HG03060 (cell line): ENCODE results near the gene MBD5.
A peak's percentile ranks its signal among the peaks of the same experiment; 100 is the strongest.

Experiments
- ATAC-seq: cut with Tn5 transposase; IDR thresholded peaks from one replicate; pipeline ENCODE4 v1.9.1; 2021; ENCODE audit warnings: low read depth, moderate number of reproducible peaks; ENCODE audit not compliant: unreplicated experiment

MBD5 gene

DNA sequence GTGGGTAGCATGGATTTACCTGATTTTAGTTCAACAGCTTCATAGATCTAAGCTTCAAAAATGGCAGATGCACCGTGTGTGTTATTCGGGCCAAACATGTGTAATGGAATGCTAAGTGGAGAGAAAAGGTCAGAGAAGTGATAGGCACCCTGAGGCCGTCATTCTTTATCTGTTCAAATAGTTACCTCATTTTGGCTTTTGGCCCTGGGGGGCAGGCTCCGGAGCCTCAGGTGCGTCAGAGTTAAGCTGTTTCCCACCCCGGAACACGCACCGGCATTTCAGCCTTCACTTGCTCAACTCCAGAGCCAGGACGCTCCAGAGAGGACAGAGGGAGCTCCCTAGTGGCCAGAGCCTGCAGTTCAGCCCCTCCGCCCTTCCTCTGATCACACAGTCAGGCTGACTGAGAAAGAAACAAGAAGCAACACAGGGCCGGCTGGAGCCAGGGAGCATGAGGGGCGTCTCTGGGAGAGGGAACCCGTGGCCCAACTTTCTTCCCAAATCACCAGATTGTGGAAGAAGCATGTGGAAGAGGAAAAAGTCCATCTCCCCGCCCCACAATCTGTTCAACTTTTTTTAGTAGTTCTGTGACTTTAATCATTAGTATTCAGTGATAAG lies 488.5 kb downstream of the MBD5 start:
- peak; percentile 94 for ATAC-seq

DNA sequence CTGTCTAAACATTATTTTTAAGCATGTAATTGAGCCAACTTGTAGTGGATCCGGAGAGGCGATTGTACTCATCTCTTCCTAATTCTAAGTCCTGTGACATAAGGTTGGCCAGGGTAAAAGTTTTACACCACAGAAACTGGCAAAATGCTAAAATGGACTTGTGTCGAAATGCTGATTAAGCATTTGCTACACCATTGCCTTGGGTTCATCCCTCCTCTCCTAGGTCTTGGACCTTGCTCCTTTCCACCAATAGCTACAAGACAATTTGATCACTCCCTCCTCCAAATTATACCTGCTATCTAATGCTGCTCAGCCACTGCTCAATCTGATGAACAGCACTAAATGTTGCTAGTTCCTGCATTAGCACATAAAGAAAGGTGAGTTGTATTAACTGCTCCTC lies 491.0 kb downstream of the MBD5 start:
- ATAC-seq: no peak

DNA sequence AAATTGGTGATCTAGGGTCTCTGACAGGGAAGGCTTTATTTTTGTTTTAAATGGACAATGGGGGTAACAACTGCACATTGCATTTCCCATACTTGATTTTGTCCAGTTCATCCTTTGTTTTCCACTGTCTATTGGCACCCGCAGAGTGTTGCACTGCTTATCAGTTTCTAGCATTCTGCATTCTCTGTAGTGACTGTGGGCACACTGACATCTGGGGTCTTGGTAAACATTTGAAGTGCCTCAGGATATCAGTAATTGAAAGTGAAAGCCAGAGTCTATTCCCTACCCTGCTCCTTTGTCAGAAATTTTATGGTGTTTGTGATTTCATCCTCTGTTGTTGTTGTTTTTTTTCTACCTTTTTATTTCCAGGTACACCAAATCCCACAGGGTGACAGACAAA lies 491.6 kb downstream of the MBD5 start:
- no peak for ATAC-seq

DNA sequence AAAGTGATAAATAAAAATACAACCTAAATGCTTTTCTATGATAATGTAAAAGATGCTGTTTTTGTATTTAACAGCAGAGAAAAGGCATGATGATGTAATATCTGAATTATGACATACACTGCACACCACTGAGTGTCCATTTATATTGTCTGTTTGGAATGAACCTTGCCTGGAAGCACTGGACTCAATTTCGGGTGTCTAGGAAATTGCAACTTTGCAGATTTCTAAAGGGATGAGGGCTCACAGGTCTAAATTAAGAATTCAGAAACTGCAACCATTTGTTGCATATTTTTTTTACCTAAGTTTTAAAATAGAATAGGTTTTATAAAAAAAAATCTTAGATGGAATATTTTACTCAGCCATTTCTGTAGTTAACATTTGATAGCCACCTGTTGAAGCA lies 492.5 kb downstream of the MBD5 start:
- no peak for ATAC-seq

DNA sequence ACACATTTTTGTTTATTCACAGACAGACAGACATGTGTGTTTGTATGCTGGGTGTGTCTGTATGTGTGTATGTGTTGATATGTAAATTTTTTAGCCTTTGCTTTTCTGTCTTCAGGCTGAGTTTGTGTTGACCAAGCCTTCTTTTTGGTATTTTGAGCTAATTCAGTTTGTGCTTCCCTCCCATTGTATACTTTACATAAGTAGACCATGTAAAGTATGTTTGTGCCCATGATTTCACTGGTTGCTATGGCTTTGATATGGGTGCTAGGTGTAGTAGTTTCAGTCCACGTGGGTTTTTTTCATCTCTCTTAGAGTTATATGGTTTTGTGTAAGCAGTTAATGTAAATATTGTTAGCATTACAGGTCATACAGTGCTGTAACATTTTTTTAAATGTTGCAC lies 494.2 kb downstream of the MBD5 start:
- ATAC-seq: no peak

DNA sequence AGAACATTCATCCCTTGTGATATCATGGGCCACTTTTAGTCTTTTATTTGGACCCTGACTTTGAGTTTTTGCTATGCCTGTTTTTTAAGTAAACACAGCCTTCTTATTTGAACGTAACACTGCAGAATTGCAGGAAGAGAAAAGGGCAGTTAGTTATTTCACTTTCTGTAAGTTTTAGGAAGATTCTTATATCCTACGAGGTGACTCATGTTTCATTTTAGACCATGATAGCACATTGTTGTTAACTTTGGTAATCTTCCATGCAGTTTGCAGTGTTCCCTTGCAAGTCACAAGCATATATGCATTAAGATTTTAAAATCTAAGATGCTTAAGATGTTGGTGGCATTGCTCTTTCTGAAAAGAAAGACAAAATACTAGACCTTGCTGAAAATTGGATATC lies 495.1 kb downstream of the MBD5 start:
- no peak for ATAC-seq

DNA sequence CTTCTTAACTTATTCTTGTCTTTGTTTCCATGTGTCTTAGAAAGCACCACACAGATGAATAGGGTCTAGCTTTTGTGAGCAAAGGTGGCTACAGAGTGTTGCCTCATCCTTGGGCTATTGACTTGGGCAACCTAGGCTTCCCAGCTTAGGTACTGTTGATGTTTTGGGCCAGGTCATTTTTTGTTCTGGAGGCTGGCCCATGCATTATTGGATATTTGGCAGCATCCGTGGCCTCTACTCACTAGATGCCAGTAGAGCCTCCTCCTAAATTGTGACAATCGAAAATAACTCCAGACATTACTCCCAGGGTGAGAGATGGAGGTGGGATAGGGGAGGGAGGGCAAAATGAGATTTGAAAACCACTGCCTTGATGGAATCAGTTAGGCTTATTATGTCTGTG lies 496.4 kb downstream of the MBD5 start:
- no peak for ATAC-seq

DNA sequence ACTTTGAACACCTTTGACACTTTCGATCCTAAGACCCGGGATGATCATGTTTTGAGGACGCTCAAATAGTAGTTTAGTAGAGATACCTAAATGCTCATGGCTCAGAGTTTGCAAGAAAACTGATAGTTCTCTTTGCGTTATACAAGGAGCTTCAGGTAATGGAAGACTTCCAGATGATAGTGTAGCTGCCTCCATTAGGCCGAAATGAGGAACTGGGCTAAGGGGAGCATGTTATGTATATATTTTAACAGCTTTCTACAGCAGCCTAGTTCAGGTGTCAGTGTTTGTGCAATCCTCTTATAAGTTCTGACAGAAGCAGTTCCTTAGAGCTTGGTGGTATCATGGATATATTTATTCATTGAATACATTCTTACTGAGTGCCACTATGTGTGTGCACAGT lies 496.9 kb downstream of the MBD5 start:
- ATAC-seq: no peak

DNA sequence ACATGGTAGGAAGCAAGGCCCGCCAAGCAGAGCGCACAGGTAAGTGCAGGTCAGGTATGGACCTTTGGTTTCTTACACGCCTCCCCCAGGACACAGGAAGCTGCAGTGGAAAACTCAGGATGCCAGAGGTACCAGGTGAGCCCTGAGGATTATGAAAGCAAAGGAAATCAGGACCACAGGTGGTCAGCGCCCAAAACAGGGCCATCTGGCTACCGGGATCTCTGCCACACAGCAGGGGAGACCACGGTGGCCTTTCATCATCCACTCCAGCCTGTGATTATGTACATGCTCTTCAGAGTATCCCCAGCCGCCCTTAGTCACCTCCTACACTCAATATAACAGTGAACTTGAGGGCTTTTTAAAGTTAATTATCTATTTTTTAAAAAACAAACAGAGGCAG lies 498.1 kb downstream of the MBD5 start:
- ATAC-seq: no peak

DNA sequence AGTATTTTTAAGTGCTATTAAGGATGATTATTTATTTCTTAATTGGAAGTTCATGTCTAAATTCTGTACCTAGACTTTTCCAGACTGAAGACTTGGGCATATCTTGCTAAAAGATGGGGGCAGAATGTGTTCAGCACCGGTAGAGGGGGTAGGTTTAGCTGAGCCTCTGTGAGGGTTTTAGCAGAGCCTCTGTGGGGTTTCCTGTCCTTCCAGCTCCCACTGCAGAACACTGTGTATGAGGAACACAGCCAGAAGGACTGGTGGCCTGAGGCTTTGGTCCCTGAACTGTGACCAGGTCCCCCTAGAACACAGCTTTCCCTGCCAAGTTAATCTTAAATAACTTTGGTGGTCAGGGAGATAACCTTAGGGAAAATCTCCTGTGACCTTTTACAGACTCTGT lies 500.3 kb downstream of the MBD5 start:
- ATAC-seq: no peak

DNA sequence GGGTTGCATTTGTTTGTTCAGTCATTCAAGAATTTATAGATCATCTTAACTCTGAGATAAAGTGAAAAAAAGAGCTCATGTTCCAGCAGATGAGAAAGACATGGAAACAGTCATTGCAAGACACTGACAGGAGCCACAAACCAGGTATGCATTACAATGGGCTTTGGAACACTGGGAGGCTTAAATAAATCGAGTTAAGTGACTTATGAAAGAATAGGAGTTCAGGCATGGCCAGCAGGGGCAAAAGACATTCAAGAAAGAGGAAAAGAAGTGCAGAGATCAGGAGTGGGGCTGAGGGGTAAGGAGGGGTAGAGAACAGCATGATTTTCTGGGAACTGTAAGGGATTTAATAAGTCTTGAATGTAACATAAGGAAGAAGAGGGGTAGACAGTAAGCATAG lies 502.4 kb downstream of the MBD5 start:
- no peak for ATAC-seq

DNA sequence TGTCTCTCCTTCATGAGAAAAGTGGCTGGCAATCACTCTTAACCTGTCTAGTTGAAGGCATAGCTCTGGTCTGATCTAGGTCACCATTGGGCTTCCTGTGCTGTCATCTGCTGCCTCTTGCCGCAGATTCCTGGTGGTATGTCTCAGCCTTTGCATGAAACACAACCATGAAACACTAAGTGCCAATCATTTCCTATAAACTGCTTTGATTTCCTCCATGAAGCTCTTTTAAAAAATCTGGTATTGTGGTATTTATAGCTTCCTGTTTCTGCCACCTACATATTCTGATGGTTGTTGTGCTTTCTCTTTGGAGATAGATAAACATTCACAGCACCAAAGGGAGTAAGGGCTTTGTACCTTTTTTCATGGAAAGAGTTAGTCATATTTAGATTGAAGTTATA lies 503.6 kb downstream of the MBD5 start:
- no peak for ATAC-seq

DNA sequence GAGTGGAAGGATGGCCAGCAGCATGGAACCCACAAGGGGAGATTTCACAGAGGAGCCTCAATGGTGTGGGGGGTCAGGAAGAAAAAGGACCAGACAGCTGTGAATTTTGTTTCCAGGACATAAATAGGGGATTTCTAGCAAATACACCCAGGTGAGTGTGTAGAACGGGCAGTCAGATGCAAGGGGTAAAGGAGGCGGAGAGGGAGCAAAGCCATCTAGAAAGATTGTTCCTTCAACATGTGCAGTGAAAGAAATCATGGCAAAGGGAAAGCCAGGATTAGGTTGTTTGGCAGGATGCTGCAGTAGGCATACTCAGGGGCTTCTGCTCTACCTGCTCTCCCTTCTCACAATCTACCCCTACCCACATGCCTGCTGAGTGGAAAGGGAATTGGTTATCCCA lies 504.2 kb downstream of the MBD5 start:
- no peak for ATAC-seq

DNA sequence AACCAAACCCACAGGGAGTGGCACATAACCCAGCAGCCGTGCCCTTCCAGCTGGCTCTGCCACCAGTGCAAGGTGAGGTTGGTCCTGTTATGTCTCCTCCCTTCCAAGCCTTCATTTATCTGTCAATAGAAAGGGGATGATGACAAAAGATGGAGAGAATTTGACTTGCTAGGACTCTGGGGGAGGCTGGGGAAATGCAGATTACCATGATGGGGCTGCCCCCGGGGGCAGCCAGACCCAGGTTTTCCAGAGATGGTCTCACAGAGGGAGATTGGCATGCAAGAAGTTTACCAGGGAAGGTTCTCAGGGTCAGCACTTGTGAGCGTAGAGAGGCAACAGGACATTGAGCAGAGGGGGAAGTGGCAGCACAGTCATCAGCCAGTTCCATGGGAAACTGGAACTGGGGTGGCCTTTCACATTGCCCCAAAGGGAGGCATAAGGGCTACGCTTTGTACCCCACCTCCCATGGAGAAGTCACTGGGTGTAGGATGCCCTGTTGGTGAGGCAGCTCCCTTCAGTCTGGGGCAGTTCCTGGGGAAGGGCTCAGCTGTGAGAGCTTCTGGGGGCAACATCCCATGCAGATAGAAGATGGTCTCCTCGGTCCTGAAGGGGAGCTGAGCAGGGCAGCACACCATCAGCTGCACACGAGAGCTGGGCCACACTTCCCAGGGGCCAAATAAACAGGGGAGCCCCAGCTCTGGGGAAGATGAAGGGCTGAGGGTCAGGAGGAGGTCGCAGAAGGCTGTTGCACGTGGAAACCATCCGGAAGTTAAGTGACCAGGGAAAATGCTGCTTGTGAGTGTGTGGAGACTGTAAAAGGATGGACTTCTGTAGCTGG lies 505.8 kb downstream of the MBD5 start:
- ATAC-seq: no peak

DNA sequence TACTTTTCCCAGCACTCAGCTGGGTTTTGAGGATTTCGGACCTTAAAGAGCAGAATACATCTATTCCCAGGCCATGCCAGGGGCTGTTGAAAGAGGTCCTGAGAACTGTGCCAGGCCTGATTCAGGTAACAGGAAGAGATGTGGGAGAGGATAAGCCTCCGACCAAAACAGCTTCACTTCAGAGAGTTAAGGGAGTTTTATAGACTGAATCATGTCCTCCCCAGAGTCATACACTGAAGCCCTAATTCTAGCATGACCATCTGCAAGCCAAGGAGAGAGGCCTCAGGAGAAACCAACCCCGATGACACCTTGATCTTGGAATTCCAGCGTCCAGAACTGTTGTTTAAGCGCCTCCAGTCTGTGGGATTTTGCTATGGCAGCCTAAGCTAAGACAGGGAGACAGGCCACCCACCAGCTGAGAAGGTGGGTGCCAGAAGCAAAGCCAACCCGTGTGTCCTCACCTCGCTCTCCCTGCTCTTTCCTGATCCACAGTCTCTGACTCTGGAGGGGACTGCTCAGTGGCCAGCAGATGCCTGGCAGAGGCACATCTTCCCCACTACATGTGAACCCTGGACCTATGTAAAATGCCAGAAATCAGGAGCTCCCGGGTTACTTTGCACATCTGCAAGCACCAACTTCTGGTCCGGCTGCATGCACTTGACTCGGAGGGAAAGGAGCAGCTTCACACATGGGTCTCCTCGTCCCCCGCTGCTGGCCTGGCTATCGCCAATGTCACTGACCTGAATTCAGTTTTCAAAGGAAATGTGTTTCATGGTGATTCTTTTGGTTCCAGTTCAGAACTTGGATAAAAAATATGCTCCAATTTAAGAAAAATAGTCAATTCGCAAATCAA lies 506.8 kb downstream of the MBD5 start:
- no peak for ATAC-seq

DNA sequence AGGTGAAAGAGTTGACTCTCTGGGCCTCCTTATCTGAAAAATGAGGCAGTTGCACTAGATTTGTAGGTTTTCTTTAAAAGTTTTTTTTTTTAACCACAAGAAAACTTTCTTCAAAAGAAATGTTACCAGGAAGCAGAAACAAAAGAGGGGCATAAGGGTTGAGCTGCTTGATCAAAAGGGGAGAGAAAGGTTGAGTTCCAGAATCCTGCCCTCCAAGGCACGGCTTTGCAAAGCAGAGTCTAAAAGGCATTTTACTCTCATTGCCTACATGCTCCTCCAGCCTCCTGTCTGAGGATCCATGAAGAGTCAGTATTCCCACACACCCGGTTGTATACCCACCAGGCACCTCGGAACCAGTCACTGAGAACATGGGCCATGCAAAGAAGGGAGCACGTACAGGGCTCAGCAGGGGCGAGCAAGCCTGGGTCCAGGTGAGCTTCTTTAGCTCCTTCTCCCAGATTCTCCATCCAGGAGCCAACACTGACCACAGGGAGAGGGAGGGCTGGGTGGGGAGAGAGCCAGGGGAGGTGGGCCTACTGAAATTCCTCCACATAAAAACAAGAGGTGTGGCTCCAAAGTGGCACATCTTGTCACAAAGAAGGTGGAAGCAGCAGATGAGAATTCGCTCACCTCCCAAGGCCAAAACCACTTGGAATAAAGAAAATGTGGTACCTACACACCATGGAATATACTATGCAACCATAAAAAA lies 507.6 kb downstream of the MBD5 start:
- no peak for ATAC-seq

DNA sequence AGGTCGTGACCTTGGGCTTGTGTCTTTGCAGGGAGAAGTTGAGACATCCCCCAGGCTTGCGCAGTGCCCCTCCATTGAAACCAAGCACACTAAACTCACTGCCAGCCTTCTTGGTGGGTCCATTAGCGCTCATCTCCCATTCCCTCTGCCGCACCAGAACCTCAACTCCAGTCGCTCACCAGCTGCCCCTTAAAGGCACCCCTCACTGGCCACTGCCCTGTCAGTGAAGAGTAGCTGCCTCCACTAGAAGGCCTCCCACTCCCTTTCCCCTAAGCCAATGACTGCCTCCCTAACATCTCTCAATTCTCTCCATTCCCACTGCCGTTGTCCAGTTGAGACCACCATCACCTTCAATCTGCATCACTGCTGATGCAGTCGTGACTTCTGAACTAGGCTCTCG lies 508.9 kb downstream of the MBD5 start:
- no peak for ATAC-seq

DNA sequence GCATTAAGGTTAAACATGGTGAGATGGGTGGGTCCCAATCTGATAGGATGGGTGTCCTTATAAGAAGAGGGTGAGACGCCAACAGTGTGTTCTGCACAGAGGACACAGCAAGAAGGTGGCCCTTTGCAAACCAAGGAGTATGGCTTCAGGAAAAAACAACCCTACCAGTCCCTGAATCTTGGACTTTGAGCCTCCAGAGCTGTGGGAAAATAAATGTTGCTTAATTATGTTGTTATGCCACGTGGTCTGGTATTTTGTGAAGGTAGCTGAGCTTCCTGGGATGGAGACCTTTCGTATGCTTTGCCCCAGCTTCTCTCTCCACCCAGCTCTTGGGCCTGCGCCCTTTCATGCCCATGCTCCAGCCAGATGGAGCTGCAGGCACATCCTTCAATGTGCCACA lies 509.5 kb downstream of the MBD5 start:
- no peak for ATAC-seq

DNA sequence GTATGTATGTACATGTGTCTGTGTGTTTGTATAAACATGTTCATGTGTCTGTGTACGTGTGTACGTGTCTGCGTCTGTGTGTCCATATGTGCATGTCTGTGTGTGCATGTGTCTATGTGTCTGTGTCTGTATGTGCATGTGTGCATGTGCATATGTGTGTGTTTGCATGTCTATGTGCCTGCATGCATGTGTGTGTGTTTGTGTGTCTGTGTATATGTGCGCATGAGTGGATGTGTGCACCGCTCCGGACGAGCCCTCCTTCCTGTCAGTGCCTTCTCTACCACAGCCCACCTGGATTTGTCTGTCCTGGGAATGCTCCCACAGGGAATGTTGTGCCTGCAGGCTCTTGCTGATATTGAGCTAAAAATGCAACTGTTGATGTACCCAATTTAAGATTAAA lies 510.3 kb downstream of the MBD5 start:
- ATAC-seq: no peak

DNA sequence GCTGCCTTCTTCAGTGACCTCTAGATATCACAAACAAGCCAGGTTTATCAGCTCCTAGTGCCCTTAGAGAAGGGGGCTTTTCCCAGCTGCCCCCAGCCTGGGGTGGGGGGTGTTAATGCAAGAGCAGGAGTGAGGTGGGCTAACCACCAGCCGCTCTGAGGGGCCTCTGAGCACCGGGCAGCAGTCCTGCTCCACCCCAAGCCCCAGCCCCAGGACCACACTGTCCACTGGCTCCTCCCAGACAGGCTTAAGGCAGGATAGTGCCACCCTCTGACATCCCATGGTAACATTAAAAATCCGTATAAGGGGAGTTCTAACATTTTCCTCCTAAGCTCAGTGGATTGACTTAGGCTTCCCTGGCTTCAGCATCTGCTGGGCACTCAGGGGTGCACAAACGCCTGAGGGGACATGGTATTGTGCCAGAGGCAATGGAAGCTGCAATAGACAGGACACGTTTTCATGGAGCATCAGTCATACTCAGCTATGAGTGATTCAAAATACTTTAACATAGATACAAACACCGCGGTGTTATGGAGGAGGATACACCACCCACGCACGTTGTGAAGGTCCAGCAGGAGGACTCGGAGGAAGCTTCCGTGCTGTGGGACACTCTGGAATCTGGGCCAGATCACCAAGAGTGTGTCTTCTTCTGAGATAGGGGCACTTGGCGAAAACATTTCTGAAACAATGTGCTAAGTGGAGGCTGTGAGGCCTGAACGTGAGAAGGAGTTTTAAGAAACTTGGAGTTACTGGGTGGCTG lies 511.0 kb downstream of the MBD5 start:
- ATAC-seq: no peak
